ENCODE results near the gene ILF3.

- no peak for TF ChIP-seq CTCF (IDR thresholded peaks at IDR 0.05; ENCODE audit: extremely low read depth in 1 of 2, insufficient read depth in 1 of 2, low read depth in 1 of 2, low read length in 2 of 2)
- TF ChIP-seq EZH2 (IDR thresholded peaks at IDR 0.05; ENCODE audit: borderline replicate concordance, low read depth, low read length, severe bottlenecking) = no peak
- TF ChIP-seq POLR2A (IDR thresholded peaks at IDR 0.05; ENCODE audit: low read depth, low read length) = no peak
- TF ChIP-seq POLR2AphosphoS5 (IDR thresholded peaks at IDR 0.05; ENCODE audit: insufficient read depth, low read depth, low read length) = no peak
These were observed 33.6 kb downstream of the ILF3 start for GRCh38 chr19:10687518-10688288.
